MM.1S (cell line): ENCODE measurements around the gene SPAM1.

Source experiments
- DNase-seq: peaks from one replicate; pipeline ENCODE4 v3.0.0-alpha.2; 2015
- H2AFZ ChIP-seq: fragments of 300-600 bp; sonication (generic); 2 replicates; pipeline ENCODE4 v1.6.0; 2016; ENCODE audit warnings: antibody characterized with exemption, low read length
- H3F3A ChIP-seq: fragments of 300-600 bp; sonication (generic); 2 replicates; pipeline ENCODE4 v1.6.1; 2016; ENCODE audit warnings: mild to moderate bottlenecking, antibody characterized with exemption, low read length, moderate library complexity, mixed read lengths; ENCODE audit not compliant: insufficient read depth
- H3K27ac ChIP-seq: fragments of 300-600 bp; sonication (generic); 2 replicates; pipeline ENCODE4 v1.5.1; 2016; ENCODE audit warnings: mild to moderate bottlenecking, low read length
- H3K27me3 ChIP-seq: fragments of 300-600 bp; sonication (generic); replicated peaks from 2 replicates; pipeline ENCODE4 v1.6.0; 2016; ENCODE audit warnings: low read length; ENCODE audit not compliant: insufficient read depth
- H3K36me3 ChIP-seq: fragments of 300-600 bp; sonication (generic); replicated peaks from 2 replicates; pipeline ENCODE4 v1.6.1; 2016; ENCODE audit warnings: mild to moderate bottlenecking, low read length, mixed read lengths; ENCODE audit not compliant: insufficient read depth
- H3K4me1 ChIP-seq: fragments of 300-600 bp; sonication (generic); 2 replicates; pipeline ENCODE4 v1.6.1; 2016; ENCODE audit warnings: low read length, mixed read lengths
- H3K4me2 ChIP-seq: fragments of 300-600 bp; sonication (generic); 2 replicates; pipeline ENCODE4 v1.6.0; 2016; ENCODE audit warnings: low read depth, low read length
- H3K4me3 ChIP-seq: fragments of 300-600 bp; sonication (generic); 2 replicates; pipeline ENCODE4 v1.5.1; 2016; ENCODE audit warnings: low read length, mixed read lengths
- H3K79me2 ChIP-seq: fragments of 300-600 bp; sonication (generic); 2 replicates; pipeline ENCODE4 v1.6.1; 2016; ENCODE audit warnings: mixed run types, low read length, mixed read lengths
- H3K9ac ChIP-seq: fragments of 300-600 bp; sonication (generic); 2 replicates; pipeline ENCODE4 v1.6.1; 2016; ENCODE audit warnings: low read length, mixed read lengths
- H3K9me2 ChIP-seq: fragments of 300-600 bp; sonication (generic); replicated peaks from 2 replicates; pipeline ENCODE4 v1.6.1; 2016; ENCODE audit warnings: mild to moderate bottlenecking, low read length, mixed read lengths; ENCODE audit not compliant: insufficient read depth
- H3K9me3 ChIP-seq: fragments of 300-600 bp; sonication (generic); replicated peaks from 2 replicates; pipeline ENCODE4 v1.6.1; 2016; ENCODE audit warnings: mild to moderate bottlenecking, low read length, mixed read lengths; ENCODE audit not compliant: insufficient read depth
- H4K20me1 ChIP-seq: fragments of 300-600 bp; sonication (generic); 2 replicates; pipeline ENCODE4 v1.6.1; 2016; ENCODE audit warnings: mild to moderate bottlenecking, low read length, moderate library complexity, mixed read lengths; ENCODE audit not compliant: insufficient read depth
- EZH2 ChIP-seq: fragments of 300-600 bp; sonication (generic); optimal IDR thresholded peaks from 2 replicates; pipeline ENCODE3; 2017; ENCODE audit warnings: low read depth, mild to moderate bottlenecking, antibody characterized with exemption, low read length, mixed read lengths
- EZH2phosphoT487 ChIP-seq: fragments of 300-600 bp; sonication (generic); IDR thresholded peaks from 2 replicates; pipeline ENCODE4 v1.6.1; 2018; ENCODE audit warnings: antibody characterized with exemption, low read length
- TF ChIP-seq, protein P1 (sequence below): fragments of 300-600 bp; sonication (generic); IDR thresholded peaks from 2 replicates; pipeline ENCODE4 v1.5.1; 2016; ENCODE audit warnings: antibody characterized with exemption, low read length, mixed read lengths

SPAM1 gene

DNA sequence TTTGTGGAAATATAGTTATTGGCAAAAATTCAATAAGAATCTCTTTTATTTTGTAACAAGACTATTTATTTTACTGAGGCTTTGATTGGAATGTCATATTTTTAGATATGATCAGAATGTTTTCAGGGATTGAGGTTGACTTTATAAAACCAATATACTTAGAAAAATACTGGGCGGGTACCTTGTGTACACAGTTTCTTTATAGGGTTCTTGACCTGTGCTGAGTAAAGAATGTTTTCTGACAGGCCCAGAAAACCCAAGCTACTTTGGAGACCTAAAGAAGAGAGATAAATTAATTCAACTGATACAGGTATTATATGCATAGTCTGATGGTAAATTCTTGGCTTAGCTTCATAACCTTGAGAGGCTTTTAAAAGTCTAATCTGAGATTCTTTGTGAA lies 23.9 kb upstream of the SPAM1 start:
- no peak overlapping the region for H3K4me3 ChIP-seq
- no peaks in the 10 kb centered on the region for H3K79me2 ChIP-seq
- no peaks in the 10 kb centered on the region for H3K4me1 ChIP-seq
- H3K36me3 ChIP-seq = no peaks in the 10 kb centered on the region
- H4K20me1 ChIP-seq = no peaks in the 10 kb centered on the region
- H3K27ac ChIP-seq = no peak overlapping the region
- H3K9me2 ChIP-seq = no peaks in the 10 kb centered on the region
- DNase-seq = no peak
- no peak overlapping the region for H3K4me2 ChIP-seq
- no peaks in the 10 kb centered on the region for H3F3A ChIP-seq
- H2AFZ ChIP-seq = no peak overlapping the region
- no peak overlapping the region for H3K9ac ChIP-seq
- no peaks in the 10 kb centered on the region for H3K27me3 ChIP-seq
- no peaks in the 10 kb centered on the region for H3K9me3 ChIP-seq
- TF ChIP-seq EZH2phosphoT487 = no peak
- TF ChIP-seq, protein P1, sequence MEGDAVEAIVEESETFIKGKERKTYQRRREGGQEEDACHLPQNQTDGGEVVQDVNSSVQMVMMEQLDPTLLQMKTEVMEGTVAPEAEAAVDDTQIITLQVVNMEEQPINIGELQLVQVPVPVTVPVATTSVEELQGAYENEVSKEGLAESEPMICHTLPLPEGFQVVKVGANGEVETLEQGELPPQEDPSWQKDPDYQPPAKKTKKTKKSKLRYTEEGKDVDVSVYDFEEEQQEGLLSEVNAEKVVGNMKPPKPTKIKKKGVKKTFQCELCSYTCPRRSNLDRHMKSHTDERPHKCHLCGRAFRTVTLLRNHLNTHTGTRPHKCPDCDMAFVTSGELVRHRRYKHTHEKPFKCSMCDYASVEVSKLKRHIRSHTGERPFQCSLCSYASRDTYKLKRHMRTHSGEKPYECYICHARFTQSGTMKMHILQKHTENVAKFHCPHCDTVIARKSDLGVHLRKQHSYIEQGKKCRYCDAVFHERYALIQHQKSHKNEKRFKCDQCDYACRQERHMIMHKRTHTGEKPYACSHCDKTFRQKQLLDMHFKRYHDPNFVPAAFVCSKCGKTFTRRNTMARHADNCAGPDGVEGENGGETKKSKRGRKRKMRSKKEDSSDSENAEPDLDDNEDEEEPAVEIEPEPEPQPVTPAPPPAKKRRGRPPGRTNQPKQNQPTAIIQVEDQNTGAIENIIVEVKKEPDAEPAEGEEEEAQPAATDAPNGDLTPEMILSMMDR = no peak
- TF ChIP-seq EZH2 = no peak

GRCh38 chr7:123905714-123906113 lies 19.3 kb upstream of the SPAM1 start:
- Histone ChIP-seq H3K79me2 (no peaks in the 10 kb centered on the region), H3K4me2 (no peak overlapping the region), H3K27me3 (no peaks in the 10 kb centered on the region), H3F3A (no peaks in the 10 kb centered on the region), H3K4me1 (peaks cover 13% of the 10 kb centered on the region), H3K36me3 (no peaks in the 10 kb centered on the region), H3K27ac (no peak overlapping the region), H2AFZ (no peak overlapping the region), H4K20me1 (no peaks in the 10 kb centered on the region), H3K9me2 (no peaks in the 10 kb centered on the region), H3K4me3 (no peak overlapping the region), H3K9me3 (no peaks in the 10 kb centered on the region), H3K9ac (no peak overlapping the region)
- TF ChIP-seq, protein P1 = no peak
- no peak for TF ChIP-seq EZH2
- no peak for TF ChIP-seq EZH2phosphoT487
- DNase-seq = no peak

- Histone ChIP-seq H3K27ac (no peak overlapping the region), H3K4me3 (no peak overlapping the region), H3K4me1 (no peaks in the 10 kb centered on the region), H3F3A (no peaks in the 10 kb centered on the region), H4K20me1 (no peaks in the 10 kb centered on the region), H3K27me3 (no peaks in the 10 kb centered on the region), H2AFZ (no peak overlapping the region), H3K79me2 (no peaks in the 10 kb centered on the region), H3K4me2 (no peak overlapping the region), H3K9me2 (no peaks in the 10 kb centered on the region), H3K36me3 (no peaks in the 10 kb centered on the region), H3K9ac (no peak overlapping the region), H3K9me3 (no peaks in the 10 kb centered on the region)
- no peak for TF ChIP-seq EZH2
- TF ChIP-seq, protein P1 = peak; percentile 61
- peak; percentile 39 for DNase-seq
These were observed 8.8 kb upstream of the SPAM1 start for GRCh38 chr7:123916240-123916724.
